Calu3 (cell line): ENCODE data around the gene TOB1. TPM values are rescaled to one million over a fixed set of nuclear protein-coding genes. Genes with fewer than 3 reads are reported as not detected.

Experiments
- BruUV-seq: library from RNA; stranded (reverse); fragments of 400-500 nt; replicated peaks from 2 replicates; lab custom pipeline; 2021; lab: Mats Ljungman, UMichigan
- CTCF ChIA-PET: fragments of 300-600 bp; sonication (Branson Sonifier 250); formaldehyde crosslinking; loops from one replicate; lab custom pipeline; 2022; ENCODE audit warnings: antibody characterized with exemption; lab: Charles Lee
- DNase-seq: peaks from one replicate; pipeline ENCODE4 v3.0.0; 2022
- H3K27ac Mint-ChIP-seq: one replicate; pipeline ENCODE4 v1.8.0; 2022; ENCODE audit warnings: mixed read lengths; ENCODE audit not compliant: unreplicated experiment
- H3K27me3 Mint-ChIP-seq: one replicate; pipeline ENCODE4 v1.8.0; 2022; ENCODE audit warnings: mixed read lengths; ENCODE audit not compliant: unreplicated experiment
- H3K36me3 Mint-ChIP-seq: one replicate; pipeline ENCODE4 v1.8.0; 2022; ENCODE audit warnings: mild to moderate bottlenecking, moderate library complexity, mixed read lengths; ENCODE audit not compliant: insufficient read depth, unreplicated experiment
- H3K4me1 Mint-ChIP-seq: one replicate; pipeline ENCODE4 v1.8.0; 2022; ENCODE audit warnings: mild to moderate bottlenecking, low read depth, mixed read lengths; ENCODE audit not compliant: unreplicated experiment
- H3K4me3 Mint-ChIP-seq: one replicate; pipeline ENCODE4 v1.8.0; 2022; ENCODE audit warnings: mild to moderate bottlenecking, low read depth, moderate library complexity, mixed read lengths; ENCODE audit not compliant: unreplicated experiment
- H3K9me3 Mint-ChIP-seq: one replicate; pipeline ENCODE4 v1.8.0; 2022; ENCODE audit warnings: low read depth, mixed read lengths; ENCODE audit not compliant: unreplicated experiment
- intact Hi-C: fragments of 100-400 bp; cut with micrococcal nuclease; formaldehyde crosslinking; loops from one replicate; pipeline ENCODE4 v1.10.0; 2022; ENCODE audit not compliant: unreplicated experiment
- total RNA-seq: library from RNA; stranded (reverse); gene quantifications from 2 replicates; pipeline ENCODE4 v1.2.3, GENCODE V29; 2022
- TF ChIP-seq, protein P1 (sequence below): fragments of 200-600 bp; IDR thresholded peaks from one replicate; pipeline ENCODE4 v1.8.0; 2022; ENCODE audit warnings: antibody characterized with exemption; ENCODE audit not compliant: unreplicated experiment

TOB1 gene
- total RNA-seq, 1 experiment from 2014 or later: 177 TPM

DNA sequence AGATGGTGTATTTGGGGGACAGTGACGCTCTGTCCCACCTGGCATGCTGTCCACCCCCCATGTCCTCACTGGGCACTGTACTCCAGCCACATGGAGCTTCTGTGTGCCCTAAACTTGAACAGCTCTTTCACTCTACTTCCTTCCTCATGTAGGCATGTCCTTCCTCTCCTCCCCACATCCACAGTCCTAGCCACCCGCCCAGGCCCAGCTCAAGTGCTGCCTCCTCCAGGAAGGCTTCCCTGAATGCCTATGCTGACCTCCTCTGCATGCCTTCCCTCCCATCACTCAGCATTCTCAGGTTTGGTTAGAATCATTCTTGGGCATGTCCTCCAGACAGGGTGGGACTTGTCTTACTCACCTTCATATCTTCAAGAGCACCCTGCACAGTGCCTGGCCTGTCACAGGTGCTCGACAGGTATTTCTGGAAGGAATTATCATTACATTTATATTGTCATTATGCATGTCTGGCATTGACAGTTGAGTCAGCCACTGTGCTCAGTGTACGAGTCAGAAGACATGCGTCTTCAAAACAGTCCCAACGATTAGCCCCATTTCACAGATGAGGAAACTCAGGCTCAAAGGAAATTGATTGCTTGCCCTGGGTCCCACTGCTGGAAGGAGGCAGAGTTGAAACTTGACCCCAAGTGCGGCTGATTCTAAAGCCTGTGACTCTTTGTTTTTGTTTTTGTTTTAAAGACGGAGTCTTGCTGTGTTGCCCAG, 42.1 kb upstream of the TOB1 start:
- H3K4me1 Mint-ChIP-seq: peaks cover 52% of the 10 kb centered on the region
- H3K27me3 Mint-ChIP-seq: no peaks in the 10 kb centered on the region
- no peak overlapping the region for H3K4me3 Mint-ChIP-seq
- CTCF ChIA-PET: interaction anchor here (1.4 kb wide), 2 partner anchors 16 to 37 kb away, joined by 5 to 6 read pairs; no protein-coding TSS in a partner anchor
- BruUV-seq: no TSS peak
- no peaks in the 10 kb centered on the region for H3K9me3 Mint-ChIP-seq
- no peak overlapping the region for H3K27ac Mint-ChIP-seq
- intact Hi-C loops: loop anchor here (5.0 kb wide), 1 partner anchor 41 kb away; the partner anchor contains the start of gene TOB1
- peaks cover 23% of the 10 kb centered on the region for H3K36me3 Mint-ChIP-seq
- TF ChIP-seq, protein P1, sequence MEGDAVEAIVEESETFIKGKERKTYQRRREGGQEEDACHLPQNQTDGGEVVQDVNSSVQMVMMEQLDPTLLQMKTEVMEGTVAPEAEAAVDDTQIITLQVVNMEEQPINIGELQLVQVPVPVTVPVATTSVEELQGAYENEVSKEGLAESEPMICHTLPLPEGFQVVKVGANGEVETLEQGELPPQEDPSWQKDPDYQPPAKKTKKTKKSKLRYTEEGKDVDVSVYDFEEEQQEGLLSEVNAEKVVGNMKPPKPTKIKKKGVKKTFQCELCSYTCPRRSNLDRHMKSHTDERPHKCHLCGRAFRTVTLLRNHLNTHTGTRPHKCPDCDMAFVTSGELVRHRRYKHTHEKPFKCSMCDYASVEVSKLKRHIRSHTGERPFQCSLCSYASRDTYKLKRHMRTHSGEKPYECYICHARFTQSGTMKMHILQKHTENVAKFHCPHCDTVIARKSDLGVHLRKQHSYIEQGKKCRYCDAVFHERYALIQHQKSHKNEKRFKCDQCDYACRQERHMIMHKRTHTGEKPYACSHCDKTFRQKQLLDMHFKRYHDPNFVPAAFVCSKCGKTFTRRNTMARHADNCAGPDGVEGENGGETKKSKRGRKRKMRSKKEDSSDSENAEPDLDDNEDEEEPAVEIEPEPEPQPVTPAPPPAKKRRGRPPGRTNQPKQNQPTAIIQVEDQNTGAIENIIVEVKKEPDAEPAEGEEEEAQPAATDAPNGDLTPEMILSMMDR: no peak
- no peak for DNase-seq

DNA sequence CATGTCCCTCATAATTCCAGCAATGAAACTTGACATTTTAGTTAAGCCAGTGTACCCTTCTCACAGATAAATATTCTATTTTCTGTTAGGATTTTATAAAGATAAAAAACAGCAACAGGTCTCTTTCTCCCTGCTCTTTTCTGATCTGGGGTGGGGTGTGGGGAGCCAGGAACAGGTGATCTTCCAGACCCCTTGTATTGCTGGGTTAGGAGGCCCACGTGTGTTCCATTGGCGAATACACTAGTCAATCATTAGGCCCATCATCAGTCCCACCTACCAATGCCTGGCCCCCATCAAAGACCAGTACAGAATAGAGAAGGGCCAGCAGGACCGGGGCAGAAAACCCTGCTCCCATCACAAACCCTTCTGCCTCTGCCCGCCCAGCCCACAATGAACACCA, 40.3 kb upstream of the TOB1 start:
- CTCF ChIA-PET: interaction anchor here (0.6 to 3.0 kb wide), 4 partner anchors 9 to 1926 kb away, joined by 3 to 11 read pairs (median 6); no protein-coding TSS in a partner anchor
- Mint-ChIP-seq H3K36me3 (peaks cover 23% of the 10 kb centered on the region), H3K27me3 (no peaks in the 10 kb centered on the region), H3K4me1 (peaks cover 65% of the 10 kb centered on the region), H3K27ac (no peak overlapping the region), H3K9me3 (peaks cover under 1% of the 10 kb centered on the region), H3K4me3 (no peak overlapping the region)
- TF ChIP-seq, protein P1: no peak
- intact Hi-C loops: loop anchor here (5.0 kb wide), 1 partner anchor 39 kb away; the partner anchor contains the start of gene TOB1
- BruUV-seq: no TSS peak
- no peak for DNase-seq

DNA sequence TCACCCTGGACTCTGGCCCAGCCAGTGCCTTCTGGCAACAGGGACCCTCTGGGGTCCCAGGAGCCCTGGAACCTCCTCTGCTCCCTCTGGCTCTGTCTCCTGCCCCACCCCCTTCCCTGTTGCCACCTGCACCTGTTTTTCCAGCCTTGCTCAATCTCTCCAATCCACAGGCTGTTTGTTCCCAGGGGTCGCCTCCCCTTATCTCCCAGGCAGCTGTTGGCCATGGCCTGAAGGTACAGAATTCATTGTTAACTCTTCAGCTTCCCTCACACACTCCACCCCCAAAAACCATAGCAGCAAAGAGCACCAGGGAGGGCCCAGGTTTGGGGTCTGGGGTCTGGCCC, 39.3 kb upstream of the TOB1 start:
- H3K4me1 Mint-ChIP-seq: peaks cover 70% of the 10 kb centered on the region
- DNase-seq: peak; percentile 56
- intact Hi-C loops: loop anchor here (5.0 kb wide), 1 partner anchor 38 kb away; the partner anchor contains the start of gene TOB1

More for the DNA sequence above, 39.3 kb upstream of the TOB1 start:
- H3K4me3 Mint-ChIP-seq: peak overlapping the region; percentile 20
- BruUV-seq: no TSS peak
- H3K9me3 Mint-ChIP-seq: peaks cover 2% of the 10 kb centered on the region
- peaks cover 23% of the 10 kb centered on the region for H3K36me3 Mint-ChIP-seq
- H3K27me3 Mint-ChIP-seq: no peaks in the 10 kb centered on the region
- TF ChIP-seq, protein P1: no peak
- H3K27ac Mint-ChIP-seq: peak overlapping the region; percentile 62
- CTCF ChIA-PET: interaction anchor here (0.7 to 3.1 kb wide), 14 partner anchors 9 to 44 kb away, joined by 4 to 18 read pairs (median 8); partner anchors contain the start of gene TOB1
